Suprapubic skin (tissue), 3 donors: ENCODE data around the gene BACE1.

Experiments
- CTCF ChIP-seq, 2 donors: fragments of 200-600 bp in 1 of 2; fragments of 450-650 bp in 1 of 2; sonication (generic) in 1 of 2; IDR thresholded peaks; one replicate each; pipeline ENCODE4 v1.5.1; 2016 to 2019; ENCODE audit warnings: antibody characterized with exemption in 2 of 2, mild to moderate bottlenecking in 1 of 2, moderate library complexity in 1 of 2
- EP300 ChIP-seq: sonication (generic); formaldehyde crosslinking; IDR thresholded peaks from one replicate; pipeline ENCODE4 v1.6.1; 2017; ENCODE audit warnings: antibody characterized with exemption

GRCh38 chr11:117287668-117288067 lies 28.4 kb downstream of the BACE1 start:
- TF ChIP-seq CTCF (IDR thresholded peaks at IDR 0.05): no peak
- no peak for TF ChIP-seq EP300
